Skin epidermis (tissue), 12 donors: ENCODE measurements around the gene THADA.

ENCODE experiments used
- H3K27ac ChIP-seq, 21 experiments: fragments of 200-600 bp; sonication (generic) in 11 of 21; one replicate each; pipeline ENCODE4 v1.5.0; 2020; ENCODE audit warnings: mild to moderate bottlenecking in 3 of 21, inconsistent platforms in 2 of 21, moderate library complexity in 2 of 21
- H3K4me3 ChIP-seq, 7 experiments: fragments of 200-600 bp; sonication (generic) in 2 of 7; one replicate each; pipeline ENCODE4 v1.5.0; 2020; ENCODE audit warnings: inconsistent platforms in 2 of 7, mild to moderate bottlenecking in 2 of 7, moderate library complexity in 1 of 7

The THADA gene

DNA sequence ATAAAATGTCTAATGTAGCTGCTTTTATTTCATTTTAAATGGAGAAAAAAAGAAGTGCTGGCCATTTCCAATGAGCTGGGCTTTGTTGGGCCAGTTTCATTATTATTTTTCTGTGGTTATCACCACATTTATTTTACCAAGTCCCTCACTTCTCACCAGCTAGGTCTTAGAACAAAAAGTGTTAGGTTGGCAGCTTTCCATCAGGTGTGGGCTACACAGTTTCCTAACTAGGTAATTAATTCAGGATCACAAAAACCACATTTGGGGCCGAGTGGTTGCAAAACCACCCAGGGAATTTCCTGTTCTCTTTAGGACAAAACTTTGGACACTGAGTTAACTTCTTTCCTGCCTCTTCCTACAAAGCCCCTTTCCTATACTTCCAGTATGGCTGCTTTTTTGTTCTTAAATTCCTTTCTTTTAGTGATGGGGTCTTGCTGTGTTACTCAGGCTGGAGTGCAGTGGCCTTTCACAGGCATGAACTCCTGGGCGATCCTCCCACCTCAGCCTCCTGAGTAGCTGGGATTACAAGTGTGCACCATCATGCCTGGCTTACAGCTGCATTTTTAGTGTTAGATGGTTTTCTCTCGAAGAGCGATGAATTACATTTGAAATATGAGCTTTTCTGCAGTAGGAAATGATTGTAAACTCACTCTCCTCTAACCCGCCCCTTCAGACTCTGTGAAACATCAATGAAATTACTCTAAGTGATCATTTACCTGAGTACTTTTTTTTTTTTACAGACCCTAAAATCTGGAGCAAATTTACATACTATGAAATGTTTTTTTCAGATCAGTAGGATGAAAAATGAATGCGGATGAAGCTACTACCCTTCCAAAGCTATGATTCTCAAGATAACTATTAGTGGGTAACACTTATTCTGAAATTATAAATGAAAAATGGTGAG is 366.8 kb downstream of the THADA start:
- H3K27ac ChIP-seq = peak overlapping the region in 20 of 21 experiments; percentile 91 to 100 (median 98)
- H3K4me3 ChIP-seq = peak overlapping the region in 1 of 7 experiments; percentile 4

DNA sequence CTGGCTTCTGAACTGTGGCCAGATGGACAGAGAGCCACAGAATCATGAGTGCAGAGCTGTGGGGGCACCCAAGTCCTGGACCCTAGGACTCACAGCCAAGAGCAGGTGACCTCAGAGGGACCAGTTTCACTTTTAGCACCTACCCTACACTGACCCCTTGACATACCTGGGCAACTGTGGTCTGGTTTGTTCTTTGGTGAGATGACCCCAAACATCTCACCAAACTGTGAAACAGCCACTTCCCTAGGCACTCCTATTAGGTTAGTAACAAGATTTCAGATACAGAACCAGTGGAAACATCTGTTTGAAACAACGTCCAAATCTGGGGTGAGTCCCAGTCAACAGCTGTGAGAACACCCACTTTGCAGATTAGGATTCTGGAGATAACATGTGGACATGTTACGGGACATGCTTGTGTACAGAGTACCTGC is 367.5 kb downstream of the THADA start:
- H3K27ac ChIP-seq = peak overlapping the region; percentile 82 to 100 (median 98)
- H3K4me3 ChIP-seq = peak overlapping the region in 5 of 7 experiments; percentile 59 to 91 (median 90)

DNA sequence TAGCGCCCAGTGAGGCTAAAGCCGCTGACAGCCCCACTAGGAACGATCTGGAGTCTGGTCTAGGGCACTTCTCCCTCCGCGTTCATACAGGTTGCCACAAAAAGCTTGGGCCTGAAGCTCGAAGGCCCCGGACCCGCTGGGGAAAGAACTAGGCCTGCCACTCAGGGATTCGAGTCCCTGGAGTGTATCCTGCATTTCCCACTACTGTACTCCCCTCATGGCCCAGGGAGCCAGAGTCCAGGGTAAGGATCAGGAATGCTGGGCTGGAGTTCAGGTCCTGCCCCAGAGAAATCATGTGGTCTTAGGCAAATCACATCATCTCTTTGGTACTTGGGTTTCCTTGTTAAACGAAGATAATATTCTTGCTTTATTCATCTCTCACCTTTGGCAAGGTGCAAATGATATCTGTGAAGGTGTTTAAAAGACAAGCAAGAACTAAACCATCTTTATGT is 368.0 kb downstream of the THADA start:
- Histone ChIP-seq H3K27ac (peak overlapping the region; percentile 82 to 100 (median 98)), H3K4me3 (peak overlapping the region; percentile 59 to 97 (median 90))

DNA sequence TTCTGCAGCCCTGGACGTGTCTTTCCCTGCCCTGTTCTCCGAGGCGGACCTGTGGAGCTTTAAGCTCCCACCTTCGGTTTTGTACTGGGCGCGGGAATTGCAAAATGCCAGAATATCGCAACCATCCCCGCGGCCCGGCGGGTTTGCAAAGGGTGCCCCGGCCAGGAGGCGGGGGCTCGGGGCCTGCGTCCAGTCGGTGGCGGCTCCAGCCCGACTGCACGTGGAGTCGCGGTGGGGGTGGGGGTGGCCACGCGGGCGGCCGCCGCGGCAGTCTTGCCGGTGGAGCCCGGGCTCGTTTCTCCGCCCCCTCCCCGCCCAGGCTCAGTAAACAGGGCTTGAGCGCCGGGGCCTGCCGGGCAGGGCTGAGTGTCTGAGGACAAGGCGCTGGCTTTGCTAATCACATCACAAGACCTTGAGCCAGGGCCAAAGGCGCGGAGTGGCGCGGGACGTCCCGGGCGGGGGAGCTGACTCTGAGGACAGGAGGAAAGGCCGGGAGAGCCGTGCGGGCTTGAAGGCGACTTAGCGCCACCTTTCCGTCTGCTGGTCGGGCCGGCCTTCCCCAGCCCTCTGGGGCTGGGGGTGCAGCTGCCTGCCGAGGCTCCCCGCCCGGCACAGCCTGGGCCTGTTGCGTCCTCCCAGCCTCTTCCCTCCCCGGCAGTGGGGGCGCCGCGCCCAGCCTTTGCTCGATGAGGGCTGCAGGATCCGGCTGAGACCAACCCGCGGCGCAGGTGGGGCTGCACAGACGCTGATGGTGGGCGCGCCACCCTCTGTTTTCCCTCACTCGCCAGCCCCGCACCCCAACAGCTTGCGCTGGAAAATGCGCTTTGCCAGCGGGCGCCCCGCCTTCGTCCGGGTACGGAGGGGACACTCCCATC is 368.6 kb downstream of the THADA start:
- peak overlapping the region; percentile 82 to 100 (median 98) for H3K27ac ChIP-seq
- H3K4me3 ChIP-seq = peak overlapping the region; percentile 59 to 97 (median 90)

GRCh38 chr2:43226558-43226954 is 369.3 kb downstream of the THADA start, which contains the start of gene ZFP36L2:
Gene ZFP36L2 (minus strand): TSS chr2:43226606. CDS start chr2:43226315, 291 bp downstream.
- Histone ChIP-seq H3K27ac (peak within 1 kb of the TSS; percentile 82 to 100 (median 98)), H3K4me3 (peak within 1 kb of the TSS; percentile 59 to 97 (median 90))

DNA sequence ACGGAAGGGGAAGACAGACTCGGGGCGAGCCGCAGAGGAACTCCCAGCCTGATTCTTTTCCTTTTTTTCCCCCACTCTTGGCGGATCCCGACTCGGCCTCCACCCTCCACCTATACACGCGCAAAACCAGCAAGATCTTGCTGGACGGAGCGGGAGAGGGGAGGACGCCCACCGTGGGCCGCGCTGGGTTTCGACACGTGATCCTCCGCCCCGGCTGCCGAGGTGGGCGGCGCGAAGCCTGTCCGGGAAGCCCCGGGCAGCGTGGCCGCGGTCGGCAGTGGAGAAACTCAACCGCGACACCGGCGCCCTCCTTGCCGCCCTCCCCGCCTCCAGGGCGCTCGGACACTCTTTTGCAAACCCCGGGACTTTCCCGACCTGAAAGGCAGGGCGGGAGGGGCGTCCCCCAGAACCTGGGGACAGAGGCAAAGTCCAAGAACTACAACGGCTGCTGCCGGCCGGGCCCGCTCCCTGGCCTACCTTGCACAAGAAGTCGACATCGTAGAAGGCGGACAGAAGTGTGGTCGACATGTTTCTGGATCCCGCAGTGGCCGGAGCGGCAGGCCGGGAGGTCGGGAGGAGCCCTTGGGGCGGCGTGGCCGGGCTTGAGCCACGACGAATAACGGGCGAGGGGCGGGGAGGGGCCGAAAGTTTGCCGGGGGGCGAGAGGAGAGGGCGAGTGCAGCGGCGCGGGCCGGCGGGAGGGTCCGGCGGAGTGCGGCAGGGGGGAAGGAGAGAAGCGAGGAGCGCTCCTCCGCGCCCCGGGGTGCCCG is 369.9 kb downstream of the THADA start:
- peak overlapping the region; percentile 82 to 100 (median 98) for H3K27ac ChIP-seq
- peak overlapping the region; percentile 59 to 97 (median 90) for H3K4me3 ChIP-seq

DNA sequence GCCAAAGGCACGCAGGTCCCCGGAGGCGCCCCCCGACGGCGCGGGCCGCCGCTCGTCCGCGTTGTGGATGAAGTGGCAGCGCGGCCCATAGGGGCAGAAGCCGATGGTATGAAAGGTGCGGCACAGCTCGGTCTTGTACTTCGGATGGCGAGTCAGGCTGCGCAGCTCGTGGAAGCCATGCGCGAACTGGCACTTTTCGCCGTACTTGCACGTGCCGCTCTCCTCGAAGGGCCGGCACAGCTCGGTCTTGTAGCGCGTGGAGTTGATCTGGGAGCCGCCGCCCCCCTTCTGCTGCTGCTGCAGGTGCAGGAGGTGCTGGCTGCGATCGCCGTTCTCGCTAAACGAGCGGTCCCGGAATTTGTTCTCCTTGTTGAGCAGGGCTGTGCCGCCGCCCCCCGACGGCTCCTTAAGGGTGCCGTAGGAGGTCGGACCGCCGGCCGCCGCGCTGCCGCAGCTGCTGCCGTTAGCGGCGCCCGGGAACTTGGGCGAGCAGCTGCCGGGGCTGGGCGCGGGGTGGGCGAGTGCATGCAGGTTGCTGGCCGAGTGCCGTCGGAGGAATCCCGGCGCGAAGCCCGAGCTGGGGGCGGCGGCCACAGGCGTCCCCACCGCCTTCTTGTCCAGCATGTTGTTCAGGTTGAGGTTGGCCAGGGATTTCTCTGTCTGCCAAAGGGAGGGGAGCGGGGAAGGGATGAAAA is 370.6 kb downstream of the THADA start:
- Histone ChIP-seq H3K27ac (peak overlapping the region; percentile 82 to 100 (median 98)), H3K4me3 (peak overlapping the region; percentile 59 to 97 (median 90))

DNA sequence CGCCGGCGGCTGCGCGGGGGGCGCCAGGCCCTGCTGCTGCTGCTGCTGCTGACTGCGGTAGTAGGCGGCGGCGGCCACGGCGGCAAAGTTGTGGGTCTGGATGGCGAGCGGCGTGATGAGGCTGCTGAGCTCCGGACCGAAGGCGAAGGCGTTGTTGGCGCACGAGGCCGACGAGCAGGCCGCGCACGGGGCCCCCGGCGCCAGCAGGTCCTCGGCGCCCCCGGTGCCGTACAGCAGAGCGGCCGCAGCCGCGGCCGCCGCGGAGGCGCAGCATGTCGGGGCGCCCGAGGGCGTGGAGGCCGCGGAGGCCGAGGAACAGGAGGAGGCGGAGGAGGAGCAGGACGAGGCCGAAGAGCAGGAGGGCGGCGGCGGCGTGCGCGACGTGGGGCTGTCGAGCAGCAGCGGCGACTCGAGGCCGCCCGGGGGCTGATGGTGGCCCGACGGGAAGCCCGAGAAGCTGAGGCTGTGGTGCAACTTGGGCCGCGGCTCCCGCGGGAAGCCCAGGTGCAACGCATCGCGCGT is 371.2 kb downstream of the THADA start:
- H3K27ac ChIP-seq = peak overlapping the region; percentile 82 to 100 (median 98)
- peak overlapping the region; percentile 59 to 97 (median 90) for H3K4me3 ChIP-seq

DNA sequence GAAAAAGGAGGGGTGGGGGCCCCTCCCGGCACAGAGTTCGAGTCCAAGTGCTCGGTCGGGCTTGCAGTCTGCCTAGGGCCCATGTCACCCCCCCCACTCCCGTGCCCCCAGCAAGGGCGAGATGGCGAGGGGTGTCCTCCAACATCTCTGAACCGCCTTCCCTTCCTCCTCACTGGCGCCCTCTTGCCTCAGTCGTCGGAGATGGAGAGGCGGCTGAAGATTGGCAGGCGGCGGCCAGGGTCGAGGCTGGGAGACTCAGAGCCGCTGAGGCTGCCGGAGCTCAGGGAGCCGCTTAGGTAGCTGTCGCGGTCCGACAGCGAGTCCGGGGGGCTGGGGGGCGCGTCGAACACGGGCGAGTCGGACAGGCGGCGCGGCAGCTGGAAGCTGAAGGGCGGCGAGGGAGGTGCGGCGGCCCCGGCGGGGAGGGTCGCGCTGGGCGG is 371.7 kb downstream of the THADA start:
- H3K27ac ChIP-seq = peak overlapping the region; percentile 82 to 100 (median 98)
- H3K4me3 ChIP-seq = peak overlapping the region; percentile 59 to 97 (median 90)

DNA sequence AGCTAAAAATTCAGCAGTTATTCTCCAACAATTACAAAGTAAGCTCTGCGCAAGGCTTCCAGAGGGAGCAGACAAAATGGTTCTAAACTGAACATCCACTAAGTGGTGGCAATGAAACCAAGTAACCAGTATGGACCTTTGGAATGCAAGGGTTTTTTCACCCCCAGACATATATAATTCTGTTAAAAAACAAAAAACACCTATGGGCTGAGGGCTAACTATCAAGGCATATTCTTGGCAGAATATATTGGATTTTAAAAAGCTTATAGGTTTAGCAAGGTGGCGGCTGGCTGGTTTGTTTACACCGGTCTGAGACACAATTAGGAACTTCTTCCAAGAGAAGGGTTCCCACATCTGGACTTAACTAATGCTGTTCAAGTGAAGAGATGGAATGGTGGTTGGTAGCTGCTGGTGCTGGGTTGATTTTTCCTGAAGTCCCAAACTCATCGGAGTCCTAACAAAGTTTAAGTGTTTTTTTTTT is 372.3 kb downstream of the THADA start:
- Histone ChIP-seq H3K27ac (peak overlapping the region; percentile 82 to 100 (median 98)), H3K4me3 (peak overlapping the region; percentile 59 to 97 (median 90))

- Histone ChIP-seq H3K27ac (peak overlapping the region; percentile 82 to 100 (median 98)), H3K4me3 (peak overlapping the region; percentile 59 to 97 (median 90))
Observed at GRCh38 chr2:43222475-43223309, 373.1 kb downstream of the THADA start.

- Histone ChIP-seq H3K27ac (peak overlapping the region; percentile 72 to 100 (median 98)), H3K4me3 (peak overlapping the region; percentile 59 to 97 (median 90))
Observed at GRCh38 chr2:43221763-43222474, 373.9 kb downstream of the THADA start.

DNA sequence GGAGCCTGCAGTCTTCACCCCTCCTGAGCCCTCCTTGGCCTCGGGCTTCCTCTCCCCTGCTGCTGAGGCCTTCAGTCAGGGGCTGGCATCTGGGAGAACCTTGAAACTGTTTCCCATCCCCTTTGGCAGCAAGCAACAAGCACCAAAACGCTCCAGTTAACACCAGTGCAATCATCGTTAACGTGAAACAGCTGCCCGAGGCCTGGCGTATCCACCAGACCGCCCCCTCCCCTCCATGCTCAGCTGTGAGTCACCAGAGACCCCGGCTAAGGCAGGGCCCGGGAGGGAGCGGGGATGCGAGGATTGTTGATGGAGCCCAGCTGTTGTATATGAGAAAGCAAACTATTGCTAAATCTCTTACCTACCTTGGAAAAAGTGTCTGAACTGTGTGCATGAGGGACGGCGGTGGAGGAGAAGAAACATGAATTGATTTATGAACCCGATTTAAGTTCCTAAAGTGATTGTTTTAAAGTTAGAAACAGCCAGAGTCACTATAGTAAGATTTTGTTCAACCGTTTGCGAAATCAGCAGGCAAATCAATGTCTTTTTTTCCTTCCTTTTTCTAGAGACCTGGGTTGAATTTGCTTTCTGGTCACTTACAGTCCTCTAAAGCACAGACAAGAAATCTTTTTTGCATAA is 374.6 kb downstream of the THADA start:
- H3K4me3 ChIP-seq = peak overlapping the region; percentile 59 to 97 (median 90)
- peak overlapping the region; percentile 72 to 100 (median 98) for H3K27ac ChIP-seq

GRCh38 chr2:43220760-43221123 is 375.1 kb downstream of the THADA start:
- peak overlapping the region; percentile 72 to 100 (median 98) for H3K27ac ChIP-seq

DNA sequence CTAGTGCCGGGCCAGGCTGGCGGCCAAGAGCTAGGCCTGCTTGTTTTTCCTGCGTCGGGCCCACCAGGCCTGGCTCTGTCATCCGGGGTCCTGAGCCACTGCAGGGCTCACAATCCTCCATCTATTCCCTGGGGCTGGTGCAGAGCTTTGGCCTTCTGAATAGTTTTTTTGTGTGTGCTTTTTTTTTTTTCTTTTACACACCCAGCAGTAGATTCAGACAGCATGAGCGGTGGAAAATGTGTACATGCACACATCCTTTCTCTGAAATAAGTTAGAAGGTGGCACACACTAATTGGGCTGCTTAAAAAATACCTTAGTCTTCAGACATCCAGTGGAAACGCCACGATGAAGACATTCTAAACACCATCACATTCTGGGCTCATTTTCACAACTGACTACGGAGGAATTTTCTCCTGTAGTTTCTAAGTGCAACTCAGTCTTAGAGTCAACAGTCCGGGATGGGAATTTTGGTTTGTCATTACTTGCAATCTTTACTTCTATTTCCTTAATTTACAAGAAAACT is 375.5 kb downstream of the THADA start:
- peak overlapping the region; percentile 72 to 100 (median 98) for H3K27ac ChIP-seq

More at GRCh38 chr2:43220760-43221123, 375.1 kb downstream of the THADA start:
- peak overlapping the region; percentile 59 to 97 (median 90) for H3K4me3 ChIP-seq

More for the DNA sequence above, 375.5 kb downstream of the THADA start:
- H3K4me3 ChIP-seq = peak overlapping the region; percentile 27 to 97 (median 90)
